GM21381 (cell line): ENCODE data around the gene TAS2R13.

Source experiments
- ATAC-seq: cut with Tn5 transposase; IDR thresholded peaks from one replicate; pipeline ENCODE4 v1.9.1; 2021; ENCODE audit warnings: mild to moderate bottlenecking, moderate library complexity; ENCODE audit not compliant: unreplicated experiment

TAS2R13 gene

DNA sequence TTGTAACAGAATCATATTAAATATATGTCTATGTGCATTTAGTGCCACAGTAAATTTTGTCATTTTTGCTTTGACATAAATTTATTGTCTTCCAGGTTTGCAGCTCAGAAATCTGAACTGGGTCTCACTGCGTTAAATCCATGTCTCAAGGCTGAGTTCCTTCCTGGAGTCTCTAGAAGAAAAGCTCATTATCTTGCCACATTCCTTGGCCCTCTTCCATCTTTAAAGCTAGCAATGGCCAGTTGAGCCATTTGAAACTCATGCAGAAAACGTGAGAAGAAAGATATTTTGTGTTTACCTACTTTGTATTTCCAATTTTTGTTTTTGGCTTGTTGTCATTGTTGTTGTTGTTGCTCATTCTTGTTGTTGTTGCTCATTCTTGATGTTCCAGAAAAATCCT lies 36.0 kb downstream of the TAS2R13 start:
- ATAC-seq = no peak

GRCh38 chr12:10867381-10867780 lies 42.0 kb downstream of the TAS2R13 start:
- no peak for ATAC-seq

DNA sequence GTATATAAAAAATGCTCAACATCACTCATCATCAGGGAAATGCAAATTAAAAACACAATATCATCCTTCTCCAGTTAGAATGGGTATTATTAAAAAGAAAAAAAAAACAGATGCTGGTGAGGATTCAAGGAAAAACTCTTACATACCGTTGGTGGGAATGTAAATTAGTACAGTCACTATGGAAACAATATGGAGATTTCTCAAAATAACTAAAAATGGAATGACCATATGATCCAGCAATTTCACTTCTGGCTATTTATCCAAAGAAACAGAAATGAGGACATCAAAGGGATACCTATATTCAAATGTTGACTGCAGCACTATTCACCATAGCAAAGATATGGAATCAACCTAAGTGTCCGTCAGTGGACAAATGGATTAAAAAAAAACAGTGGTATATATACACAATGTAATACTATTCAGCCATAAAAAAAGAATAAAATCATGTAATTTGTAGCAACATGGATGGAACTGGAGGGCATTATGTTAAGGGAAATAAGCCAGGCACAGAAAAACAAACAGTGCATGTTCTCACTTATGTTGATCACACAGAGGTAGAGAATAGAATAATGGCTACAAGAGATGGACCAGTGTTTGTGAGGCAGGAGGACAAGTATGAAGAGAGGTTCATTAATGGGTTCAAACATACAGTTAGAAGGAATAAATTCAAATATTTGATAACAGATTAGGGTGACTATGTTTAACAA lies 45.7 kb downstream of the TAS2R13 start:
- no peak for ATAC-seq

DNA sequence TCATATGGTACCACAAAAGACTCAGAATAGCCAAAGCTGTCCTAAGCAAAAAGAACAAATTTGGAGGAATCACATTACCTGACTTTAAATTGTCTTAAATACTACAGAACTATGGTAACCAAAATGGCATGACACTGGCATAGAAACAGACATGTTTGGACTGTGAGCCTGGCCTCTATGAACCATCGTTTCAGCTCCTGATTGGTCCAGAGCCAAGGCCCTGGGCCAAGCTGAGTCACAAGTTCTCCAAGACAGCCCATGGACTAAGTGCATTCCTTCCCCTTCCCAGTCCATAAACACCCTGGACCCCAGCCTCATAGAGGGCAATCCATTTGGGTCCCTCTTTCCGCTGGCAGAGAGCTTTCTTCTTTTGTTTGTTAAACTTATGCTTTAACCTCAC lies 48.0 kb downstream of the TAS2R13 start:
- no peak for ATAC-seq
